B cell (primary cell): Measurements from ENCODE around the gene LRRC8B. TPM values are rescaled to one million over a fixed set of nuclear protein-coding genes. Genes with fewer than 3 reads are reported as not detected.

Experiments
- ATAC-seq: fragments of 200-7000 bp; cut with Tn5 transposase; one replicate; pipeline ENCODE4 v1.10.0; 2021; ENCODE audit warnings: low read depth, mild to moderate bottlenecking, moderate number of reproducible peaks, moderate library complexity
- CTCF ChIA-PET: fragments of 350-600 bp; sonication (Branson Sonifier 250); formaldehyde crosslinking; loops from one replicate; lab custom pipeline; 2021; ENCODE audit warnings: antibody characterized with exemption, inconsistent platforms; lab: Charles Lee
- POLR2A ChIA-PET: fragments of 350-600 bp; sonication (Branson Sonifier 250); formaldehyde crosslinking; loops from one replicate; lab custom pipeline; 2021; ENCODE audit warnings: antibody characterized with exemption; lab: Charles Lee
- DNase-seq: peaks from one replicate; pipeline ENCODE4 v3.0.0; 2013
- H2AFZ ChIP-seq: 2 replicates; pipeline ENCODE4 v1.6.1; 2012; ENCODE audit warnings: mild to moderate bottlenecking, low read depth, low read length; ENCODE audit not compliant: insufficient read depth, poor library complexity, severe bottlenecking
- H3K27ac ChIP-seq, 2 donors: 1 replicate in 1 of 2; 2 replicates in 1 of 2; pipeline ENCODE4 v1.5.1; 2012 to 2013; ENCODE audit warnings: low read length in 2 of 2, mild to moderate bottlenecking in 2 of 2, moderate library complexity in 1 of 2
- H3K27me3 ChIP-seq, 4 experiments: fragments of 200-600 bp in 1 of 4; sonication (generic) in 1 of 4; replicated peaks in 1 of 4; 1 replicate in 2 of 4; 2 replicates in 2 of 4; pipeline versions ENCODE4 v1.6.1 to v1.7.0; 2013 to 2016; ENCODE audit warnings: low read length in 3 of 4, mild to moderate bottlenecking in 2 of 4, mixed read lengths in 1 of 4, moderate library complexity in 1 of 4; ENCODE audit not compliant: insufficient read depth in 4 of 4, control insufficient read depth in 3 of 4; ENCODE audit errors: control extremely low read depth in 1 of 4
- H3K36me3 ChIP-seq, 2 experiments: replicated peaks in 1 of 2; 1 replicate in 1 of 2; 2 replicates in 1 of 2; pipeline versions ENCODE4 v1.6.1 to v1.7.1; 2013; ENCODE audit warnings: low read length in 1 of 2; ENCODE audit not compliant: insufficient read depth in 2 of 2, control insufficient read depth in 1 of 2; ENCODE audit errors: control extremely low read depth in 1 of 2, extremely low read depth in 1 of 2
- H3K4me1 ChIP-seq, 2 donors: fragments of 200-600 bp in 1 of 2; sonication (generic) in 1 of 2; 1 replicate in 1 of 2; 2 replicates in 1 of 2; pipeline versions ENCODE4 v1.5.1 to v1.6.1; 2013 to 2017; ENCODE audit warnings: low read length in 2 of 2; ENCODE audit not compliant: control insufficient read depth in 2 of 2, insufficient read depth in 2 of 2
- H3K4me2 ChIP-seq: replicated peaks from 2 replicates; pipeline ENCODE3; 2012; ENCODE audit warnings: mild to moderate bottlenecking, low read depth, low read length; ENCODE audit not compliant: poor library complexity, severe bottlenecking
- H3K4me3 ChIP-seq, 5 experiments: fragments of 200-600 bp in 1 of 5; sonication (generic) in 1 of 5; 1 replicate in 3 of 5; 2 replicates in 2 of 5; pipeline versions ENCODE4 v1.5.1 to v1.7.0; 2011 to 2016; ENCODE audit warnings: low read length in 4 of 5, mild to moderate bottlenecking in 4 of 5, low read depth in 2 of 5, control low read depth in 1 of 5, moderate library complexity in 1 of 5; ENCODE audit not compliant: insufficient read depth in 1 of 5; ENCODE audit errors: control extremely low read depth in 1 of 5, extremely low read depth in 1 of 5
- H3K79me2 ChIP-seq: fragments of 200-600 bp; sonication (generic); one replicate; pipeline ENCODE4 v1.6.0; 2016; ENCODE audit warnings: low read length; ENCODE audit not compliant: control insufficient read depth, insufficient read depth
- H3K9ac ChIP-seq: fragments of 200-600 bp; sonication (generic); 2 replicates; pipeline ENCODE4 v1.6.1; 2017; ENCODE audit warnings: mild to moderate bottlenecking, low read length, moderate library complexity
- H3K9me3 ChIP-seq, 3 donors: one replicate each; pipeline versions ENCODE4 v1.6.1 to v1.7.1; 2013; ENCODE audit warnings: low read length in 2 of 3; ENCODE audit not compliant: control insufficient read depth in 2 of 3, insufficient read depth in 1 of 3; ENCODE audit errors: control extremely low read depth in 1 of 3
- H4K20me1 ChIP-seq: 2 replicates; pipeline ENCODE4 v1.6.0; 2012; ENCODE audit warnings: mild to moderate bottlenecking, low read length; ENCODE audit not compliant: insufficient read depth, control insufficient read depth, poor library complexity, severe bottlenecking
- H3K27ac Mint-ChIP-seq: one replicate; pipeline ENCODE4 v1.8.0; 2021; ENCODE audit warnings: mixed read lengths
- H3K27me3 Mint-ChIP-seq: one replicate; pipeline ENCODE4 v1.8.0; 2021; ENCODE audit warnings: mixed read lengths
- H3K4me1 Mint-ChIP-seq: one replicate; pipeline ENCODE4 v1.8.0; 2021; ENCODE audit warnings: mixed read lengths
- H3K4me3 Mint-ChIP-seq: one replicate; pipeline ENCODE4 v1.8.0; 2021; ENCODE audit warnings: mixed read lengths
- H3K9me3 Mint-ChIP-seq: one replicate; pipeline ENCODE4 v1.8.0; 2022; ENCODE audit warnings: mixed read lengths; ENCODE audit not compliant: insufficient read depth
- EZH2 ChIP-seq: IDR thresholded peaks from 2 replicates; pipeline ENCODE4 v1.6.1; 2012; ENCODE audit warnings: borderline replicate concordance, low read depth, mild to moderate bottlenecking, moderate library complexity, low read length; ENCODE audit not compliant: insufficient read depth, poor library complexity, severe bottlenecking
- WGBS: methylation state at CpG from one replicate; pipeline ENCODE4 v1.1.5; 2013; ENCODE audit warnings: missing lambda C conversion rate; ENCODE audit not compliant: insufficient coverage; 5-methylcytosine and 5-hydroxymethylcytosine counted together
- intact Hi-C: fragments of 100-400 bp; cut with micrococcal nuclease; formaldehyde crosslinking; loops from one replicate; pipeline ENCODE4 v1.10.0; 2022
- polyA plus RNA-seq: library from polyadenylated mRNA; depleted of rRNA; stranded (reverse); fragments of >200 nt; gene quantifications from 2 replicates; pipeline ENCODE4 v1.2.3, GENCODE V29; 2012
- total RNA-seq, 2 donors: library from RNA; stranded (reverse); fragments of 120-200 nt in 1 of 2; gene quantifications; 1 replicate in 1 of 2; 2 replicates in 1 of 2; pipeline versions ENCODE4 v1.2.3 to v1.2.4, GENCODE V29; 2013 to 2022
- TF ChIP-seq, protein P1 (sequence below): fragments of 200-600 bp; IDR thresholded peaks from one replicate; pipeline ENCODE4 v1.8.0; 2022; ENCODE audit warnings: antibody characterized with exemption, mild to moderate bottlenecking

Gene LRRC8B
- total and polyA plus RNA-seq, 2 donors (not counting 1 experiment from before 2014, with no cell fraction given) = 2.2 to 9.9 TPM

DNA sequence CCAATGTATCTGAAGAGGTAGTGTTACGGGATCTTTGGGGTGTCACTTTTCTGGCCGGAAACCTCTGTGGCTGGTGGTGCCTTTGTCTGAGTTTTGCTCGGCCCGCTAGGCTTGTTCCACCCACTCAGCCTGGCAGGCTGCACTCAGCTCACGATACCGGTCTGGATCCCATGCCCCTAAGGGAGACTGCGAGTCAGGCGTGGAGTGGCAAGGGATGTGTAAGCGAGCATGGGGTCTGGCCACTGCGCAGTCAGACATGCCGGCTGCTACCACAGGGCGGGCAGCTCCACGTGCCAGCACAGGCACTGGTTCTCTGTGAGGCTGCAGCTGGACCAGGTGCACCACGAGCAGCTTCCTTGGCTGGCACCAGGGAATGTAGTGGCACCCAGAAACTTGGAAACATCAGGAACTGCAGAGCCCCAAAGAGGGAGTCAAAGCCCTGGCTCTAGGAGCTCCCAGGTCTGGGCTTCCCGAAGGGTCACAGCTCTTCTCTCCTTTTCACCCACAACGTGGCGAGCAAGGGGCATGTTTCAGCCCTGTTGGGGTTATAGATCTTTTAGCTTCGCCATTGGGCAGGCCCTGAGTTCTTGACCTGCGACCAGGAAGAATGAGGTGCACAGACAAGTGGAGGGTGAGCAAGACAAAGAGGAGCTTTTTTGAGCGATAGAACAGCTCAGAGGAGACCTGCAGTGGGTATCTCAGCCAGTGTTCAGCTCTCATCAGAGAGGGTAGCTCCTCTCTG, 84.5 kb downstream of the LRRC8B start:
- ChIA-PET POLR2A (no interaction called here), CTCF (interaction anchor here (2.3 to 11.5 kb wide), 2 partner anchors 9 to 154 kb away, joined by 7 to 83 read pairs; no protein-coding TSS in a partner anchor)
- peaks cover 56% of the 10 kb centered on the region for H3K4me1 Mint-ChIP-seq
- 98% methylated on average over 19 of the region's 20 CpGs for WGBS
- Histone ChIP-seq H3K4me1 (peaks cover 44 to 58% of the 10 kb centered on the region in 2 donors), H3K4me3 (no peak overlapping the region), H3K27ac (no peak overlapping the region), H2AFZ (no peak overlapping the region), H3K36me3 (no peaks in the 10 kb centered on the region), H3K9me3 (peaks cover 0 to 6% (median 0%) of the 10 kb centered on the region in 3 donors), H4K20me1 (no peaks in the 10 kb centered on the region), H3K27me3 (no peaks in the 10 kb centered on the region), H3K9ac (no peak overlapping the region), H3K79me2 (no peaks in the 10 kb centered on the region), H3K4me2 (no peak overlapping the region)
- intact Hi-C loops = no loop called here
- peak overlapping the region; percentile 29 for H3K4me3 Mint-ChIP-seq
- TF ChIP-seq, protein P1, sequence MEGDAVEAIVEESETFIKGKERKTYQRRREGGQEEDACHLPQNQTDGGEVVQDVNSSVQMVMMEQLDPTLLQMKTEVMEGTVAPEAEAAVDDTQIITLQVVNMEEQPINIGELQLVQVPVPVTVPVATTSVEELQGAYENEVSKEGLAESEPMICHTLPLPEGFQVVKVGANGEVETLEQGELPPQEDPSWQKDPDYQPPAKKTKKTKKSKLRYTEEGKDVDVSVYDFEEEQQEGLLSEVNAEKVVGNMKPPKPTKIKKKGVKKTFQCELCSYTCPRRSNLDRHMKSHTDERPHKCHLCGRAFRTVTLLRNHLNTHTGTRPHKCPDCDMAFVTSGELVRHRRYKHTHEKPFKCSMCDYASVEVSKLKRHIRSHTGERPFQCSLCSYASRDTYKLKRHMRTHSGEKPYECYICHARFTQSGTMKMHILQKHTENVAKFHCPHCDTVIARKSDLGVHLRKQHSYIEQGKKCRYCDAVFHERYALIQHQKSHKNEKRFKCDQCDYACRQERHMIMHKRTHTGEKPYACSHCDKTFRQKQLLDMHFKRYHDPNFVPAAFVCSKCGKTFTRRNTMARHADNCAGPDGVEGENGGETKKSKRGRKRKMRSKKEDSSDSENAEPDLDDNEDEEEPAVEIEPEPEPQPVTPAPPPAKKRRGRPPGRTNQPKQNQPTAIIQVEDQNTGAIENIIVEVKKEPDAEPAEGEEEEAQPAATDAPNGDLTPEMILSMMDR = no peak
- TF ChIP-seq EZH2 = no peak
- H3K27me3 Mint-ChIP-seq = no peaks in the 10 kb centered on the region
- no peak for ATAC-seq
- DNase-seq = no peak
- peak overlapping the region; percentile 46 for H3K27ac Mint-ChIP-seq
- H3K9me3 Mint-ChIP-seq = no peaks in the 10 kb centered on the region

DNA sequence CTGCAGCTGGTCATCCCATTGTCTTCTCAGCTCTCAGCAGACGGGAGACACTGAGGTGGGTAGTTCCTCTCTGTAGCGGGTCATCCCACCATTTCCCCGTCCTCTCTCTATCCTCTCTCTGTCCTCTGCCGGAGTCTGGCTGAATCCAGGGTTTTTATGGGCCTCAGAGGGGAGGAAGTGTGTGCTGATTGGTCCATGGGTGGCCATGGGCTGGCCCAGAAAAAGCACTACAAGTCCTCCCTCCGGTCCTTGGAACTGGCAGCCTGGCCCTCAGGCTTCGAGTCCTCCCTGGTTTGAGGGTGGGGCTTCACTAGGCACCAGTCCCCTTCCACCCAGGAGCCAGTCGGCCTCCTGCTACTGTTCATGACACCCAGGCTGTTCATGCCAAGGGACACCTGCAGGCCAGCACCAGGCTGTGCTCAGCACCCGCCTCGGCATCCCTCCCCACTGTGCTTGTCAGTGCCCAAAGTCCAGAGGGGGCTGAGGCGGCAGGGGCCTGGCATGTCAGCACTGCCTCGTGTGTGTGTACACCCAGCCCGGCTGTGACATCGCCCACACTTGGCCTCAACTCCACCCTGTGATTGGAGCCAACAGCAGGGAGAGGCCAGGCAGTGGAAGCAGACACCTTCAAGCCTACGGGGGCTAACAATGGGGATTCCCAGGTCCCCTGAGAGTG, 85.3 kb downstream of the LRRC8B start:
- Histone ChIP-seq H3K36me3 (no peaks in the 10 kb centered on the region), H3K4me3 (no peak overlapping the region), H4K20me1 (no peaks in the 10 kb centered on the region), H2AFZ (no peak overlapping the region), H3K27me3 (no peaks in the 10 kb centered on the region), H3K27ac (no peak overlapping the region), H3K9ac (no peak overlapping the region), H3K4me1 (peaks cover 44 to 58% of the 10 kb centered on the region in 2 donors), H3K4me2 (no peak overlapping the region), H3K9me3 (peaks cover 0 to 6% (median 0%) of the 10 kb centered on the region in 3 donors), H3K79me2 (no peaks in the 10 kb centered on the region)
- no peaks in the 10 kb centered on the region for H3K9me3 Mint-ChIP-seq
- ChIA-PET CTCF (interaction anchor here (11.5 kb wide), 1 partner anchor 153 kb away, joined by 83 read pairs; no protein-coding TSS in a partner anchor), POLR2A (no interaction called here)
- DNase-seq (peak; percentile 34), ATAC-seq (no peak)
- H3K27me3 Mint-ChIP-seq = no peaks in the 10 kb centered on the region
- TF ChIP-seq EZH2 = no peak
- H3K27ac Mint-ChIP-seq = peak overlapping the region; percentile 26
- no peak overlapping the region for H3K4me3 Mint-ChIP-seq
- intact Hi-C loops = no loop called here
- peaks cover 56% of the 10 kb centered on the region for H3K4me1 Mint-ChIP-seq
- 84% methylated on average over 10 of the region's 14 CpGs for WGBS
